ENCODE measurements around the gene SNRPD3.
"Not testable (repeated sequence)": the region's sequence is repeated elsewhere in the genome, so short reads cannot be mapped to it uniquely, and the experiment has no call there.

SNRPD3 gene

GRCh38 chr22:24614794-24615193, 59.0 kb downstream of the SNRPD3 start:
- DNase-seq (ENCODE audit: low spot score) = not testable (repeated sequence)

GRCh38 chr22:24621244-24621643, 65.4 kb downstream of the SNRPD3 start:
- not testable (repeated sequence) for DNase-seq (ENCODE audit: low spot score)

DNA sequence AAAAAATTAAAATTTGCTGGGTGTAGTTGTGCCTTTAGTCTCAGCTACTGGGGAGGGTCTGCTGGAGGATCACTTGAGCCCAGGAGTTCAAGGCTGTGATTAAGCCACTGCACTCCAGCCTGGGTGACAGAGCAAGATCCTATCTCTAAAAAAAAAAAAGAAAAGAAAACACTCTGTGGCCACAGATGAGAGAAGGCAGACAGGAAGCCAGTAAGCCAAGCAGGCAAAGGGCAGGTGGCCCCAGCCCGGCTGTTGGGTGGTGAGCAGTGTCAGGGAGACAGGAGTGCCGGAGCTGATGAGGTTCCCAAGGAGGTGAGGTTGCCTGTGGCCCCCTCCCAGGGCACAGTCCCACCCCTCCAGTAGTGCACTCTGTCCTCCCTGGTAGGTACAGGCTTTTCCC, 66.8 kb downstream of the SNRPD3 start:
- not testable (repeated sequence) for DNase-seq (ENCODE audit: low spot score)
